H1 (cell line): Measurements from ENCODE around the gene OSBPL5. TPM values are rescaled to one million over a fixed set of nuclear protein-coding genes. Genes with fewer than 3 reads are reported as not detected.

Source experiments
- CTCF ChIA-PET: fragments of 300-600 bp; sonication (Branson Sonifier 250); formaldehyde crosslinking; loops from one replicate; lab custom pipeline; 2021; ENCODE audit not compliant: partially characterized antibody; lab: Charles Lee
- POLR2A ChIA-PET: fragments of 300-600 bp; sonication (Branson Sonifier 250); formaldehyde crosslinking; loops from one replicate; lab custom pipeline; 2021; ENCODE audit warnings: inconsistent platforms; ENCODE audit not compliant: partially characterized antibody; lab: Charles Lee
- DNase-seq, 2 experiments: peaks; one replicate each; pipeline versions ENCODE4 v3.0.0 to v3.0.0-alpha.2; 2010 to 2022; ENCODE audit warnings: low spot score in 2 of 2, low read depth in 1 of 2, mixed read lengths in 1 of 2
- FAIRE-seq: peaks from 2 replicates; lab custom pipeline; 2011; peaks lifted over from hg19 to GRCh38; lab: Jason Lieb, UNC
- H2AFZ ChIP-seq: 2 replicates; pipeline ENCODE4 v1.8.1; 2012; ENCODE audit warnings: low read length, inconsistent platforms
- H2AK5ac ChIP-seq: 2 replicates; pipeline ENCODE4 v1.6.1; 2013; ENCODE audit warnings: low read depth, low read length
- H2BK120ac ChIP-seq: replicated peaks from 2 replicates; pipeline ENCODE3; 2013; ENCODE audit warnings: low read depth, low read length, inconsistent platforms
- H2BK12ac ChIP-seq: 2 replicates; pipeline ENCODE4 v1.6.1; 2013; ENCODE audit warnings: low read depth, low read length
- H2BK15ac ChIP-seq: 2 replicates; pipeline ENCODE4 v1.6.1; 2013; ENCODE audit warnings: low read length
- H2BK20ac ChIP-seq: 2 replicates; pipeline ENCODE4 v1.6.1; 2013; ENCODE audit warnings: low read length
- H2BK5ac ChIP-seq: 2 replicates; pipeline ENCODE4 v1.6.1; 2013; ENCODE audit warnings: low read depth, low read length
- H3K14ac ChIP-seq: 2 replicates; pipeline ENCODE4 v1.6.1; 2013; ENCODE audit warnings: inconsistent platforms; ENCODE audit not compliant: insufficient read length
- H3K18ac ChIP-seq: 2 replicates; pipeline ENCODE4 v1.6.1; 2013; ENCODE audit warnings: low read length; ENCODE audit errors: extremely low read depth
- H3K23ac ChIP-seq: 2 replicates; pipeline ENCODE4 v1.6.1; 2013; ENCODE audit warnings: inconsistent platforms; ENCODE audit not compliant: insufficient read length
- H3K23me2 ChIP-seq: 2 replicates; pipeline ENCODE4 v1.6.1; 2013; ENCODE audit warnings: low read depth, low read length
- H3K27ac ChIP-seq: 2 replicates; pipeline ENCODE4 v1.6.1; 2011; ENCODE audit warnings: low read depth, low read length, inconsistent platforms
- H3K27me3 ChIP-seq, 4 experiments: replicated peaks in 1 of 4; 1 replicate in 1 of 4; 2 replicates in 3 of 4; pipeline versions ENCODE4 v1.6.1 to v1.8.1; 2011 to 2013; ENCODE audit warnings: low read length in 3 of 4, mild to moderate bottlenecking in 3 of 4, inconsistent platforms in 2 of 4, mixed read lengths in 2 of 4, moderate library complexity in 1 of 4; ENCODE audit not compliant: control insufficient read depth in 3 of 4, insufficient read depth in 3 of 4; ENCODE audit errors: extremely low read depth in 1 of 4
- H3K36me3 ChIP-seq, 4 experiments: 2 replicates each; pipeline versions ENCODE4 v1.6.1 to v1.8.1; 2011 to 2013; ENCODE audit warnings: mild to moderate bottlenecking in 4 of 4, low read length in 3 of 4, moderate library complexity in 2 of 4, control low read depth in 1 of 4, inconsistent platforms in 1 of 4; ENCODE audit not compliant: insufficient read depth in 4 of 4, control insufficient read depth in 2 of 4
- H3K4ac ChIP-seq: replicated peaks from 2 replicates; pipeline ENCODE3; 2013; ENCODE audit warnings: low read length, low read depth, mixed read lengths, inconsistent platforms; ENCODE audit not compliant: insufficient read length
- H3K4me1 ChIP-seq, 4 experiments: replicated peaks in 1 of 4; 1 replicate in 1 of 4; 2 replicates in 3 of 4; pipeline versions ENCODE4 v1.6.1 to v1.8.1; 2011 to 2013; ENCODE audit warnings: low read length in 3 of 4, inconsistent platforms in 2 of 4, mixed read lengths in 1 of 4; ENCODE audit not compliant: insufficient read depth in 4 of 4, control insufficient read depth in 3 of 4
- H3K4me2 ChIP-seq, 2 experiments: 2 replicates each; pipeline versions ENCODE4 v1.6.1 to v1.8.1; 2011 to 2013; ENCODE audit warnings: low read depth in 2 of 2, low read length in 2 of 2, control low read depth in 1 of 2, inconsistent platforms in 1 of 2, mild to moderate bottlenecking in 1 of 2; ENCODE audit not compliant: insufficient read depth in 1 of 2
- H3K4me3 ChIP-seq, 4 experiments: fragments of 200-600, 300-600 bp in 1 of 4; sonication (generic), shearing (Covaris generic), sonication (Bioruptor Twin) in 1 of 4; 2 replicates each; pipeline versions ENCODE4 v1.5.1 to v1.8.1; 2011 to 2016; ENCODE audit warnings: low read length in 4 of 4, low read depth in 3 of 4, control low read depth in 2 of 4, inconsistent platforms in 2 of 4, mild to moderate bottlenecking in 2 of 4, mixed read lengths in 1 of 4, moderate library complexity in 1 of 4; ENCODE audit not compliant: insufficient read depth in 2 of 4; ENCODE audit errors: extremely low read depth in 1 of 4
- H3K56ac ChIP-seq: replicated peaks from 2 replicates; pipeline ENCODE3; 2013; ENCODE audit warnings: low read depth, mild to moderate bottlenecking, mixed read lengths, low read length, inconsistent platforms; ENCODE audit not compliant: insufficient read length
- H3K79me1 ChIP-seq: 2 replicates; pipeline ENCODE4 v1.6.1; 2013; ENCODE audit warnings: low read depth, low read length, control low read depth
- H3K79me2 ChIP-seq, 2 experiments: 2 replicates each; pipeline versions ENCODE4 v1.6.1 to v1.8.1; 2012 to 2013; ENCODE audit warnings: low read length in 2 of 2, mild to moderate bottlenecking in 2 of 2, inconsistent platforms in 1 of 2; ENCODE audit not compliant: insufficient read depth in 2 of 2, control insufficient read depth in 1 of 2
- H3K9ac ChIP-seq, 4 experiments: replicated peaks in 1 of 4; 1 replicate in 1 of 4; 2 replicates in 3 of 4; pipeline versions ENCODE4 v1.6.1 to v1.8.1; 2011 to 2013; ENCODE audit warnings: low read depth in 3 of 4, low read length in 3 of 4, control low read depth in 2 of 4, mild to moderate bottlenecking in 2 of 4, moderate library complexity in 2 of 4, inconsistent platforms in 1 of 4; ENCODE audit errors: extremely low read depth in 1 of 4
- H3K9me3 ChIP-seq, 2 experiments: 2 replicates each; pipeline versions ENCODE4 v1.6.1 to v1.8.1; 2012 to 2013; ENCODE audit warnings: mild to moderate bottlenecking in 2 of 2, moderate library complexity in 2 of 2, control low read depth in 1 of 2, inconsistent platforms in 1 of 2, low read depth in 1 of 2, low read length in 1 of 2, mixed read lengths in 1 of 2; ENCODE audit not compliant: insufficient read depth in 2 of 2
- H4K20me1 ChIP-seq, 2 experiments: replicated peaks in 1 of 2; 2 replicates each; pipeline versions ENCODE3 to v1.8.1; 2011 to 2013; ENCODE audit warnings: inconsistent platforms in 2 of 2, low read length in 2 of 2, mild to moderate bottlenecking in 1 of 2; ENCODE audit not compliant: insufficient read depth in 2 of 2, control insufficient read depth in 1 of 2
- H4K5ac ChIP-seq: 2 replicates; pipeline ENCODE4 v1.6.1; 2013; ENCODE audit warnings: low read length, low read depth, mixed read lengths, inconsistent platforms; ENCODE audit not compliant: insufficient read length
- H4K8ac ChIP-seq: 2 replicates; pipeline ENCODE4 v1.8.0; 2013; ENCODE audit warnings: mild to moderate bottlenecking, moderate library complexity, low read length, inconsistent platforms; ENCODE audit not compliant: insufficient read depth; ENCODE audit errors: extremely low read depth
- H4K91ac ChIP-seq: replicated peaks from 2 replicates; pipeline ENCODE3; 2013; ENCODE audit warnings: low read length, mixed read lengths, inconsistent platforms; ENCODE audit not compliant: insufficient read length
- BRCA1 ChIP-seq: IDR thresholded peaks from 2 replicates; pipeline ENCODE4 v1.6.1; 2012; ENCODE audit warnings: low read depth, low read length, improper control_type of control experiment
- CBX5 ChIP-seq: fragments of 300-800, 300-1000 bp; sonication (generic); IDR thresholded peaks from 2 replicates; pipeline ENCODE4 v1.7.1; 2016; ENCODE audit warnings: antibody characterized with exemption, low read length, low read depth
- CREB1 ChIP-seq: IDR thresholded peaks from 2 replicates; pipeline ENCODE4 v1.6.1; 2012; ENCODE audit warnings: inconsistent platforms
- EZH2 ChIP-seq: fragments of 200-600 bp; sonication (generic); IDR thresholded peaks from 2 replicates; pipeline ENCODE4 v1.7.1; 2012; ENCODE audit warnings: low read depth, mild to moderate bottlenecking, moderate library complexity, low read length, inconsistent platforms; ENCODE audit not compliant: severe bottlenecking
- FOSL1 ChIP-seq: IDR thresholded peaks from 2 replicates; pipeline ENCODE4 v1.6.1; 2011; ENCODE audit warnings: mild to moderate bottlenecking, low read depth, low read length, moderate library complexity; ENCODE audit not compliant: insufficient read depth
- HDAC2 ChIP-seq, 2 experiments: fragments of 300-600 bp in 1 of 2; sonication (generic) in 1 of 2; IDR thresholded peaks; 2 replicates each; pipeline ENCODE4 v1.6.1; 2011 to 2012; ENCODE audit warnings: low read depth in 2 of 2, low read length in 2 of 2, mild to moderate bottlenecking in 2 of 2, moderate library complexity in 2 of 2, borderline replicate concordance in 1 of 2, inconsistent platforms in 1 of 2
- KDM5A ChIP-seq: fragments of 200-600 bp; IDR thresholded peaks from 2 replicates; pipeline ENCODE4 v1.7.1; 2012; ENCODE audit warnings: mild to moderate bottlenecking, low read length, inconsistent platforms, mixed read lengths
- MAFK ChIP-seq: IDR thresholded peaks from 2 replicates; pipeline ENCODE4 v1.6.1; 2012; ENCODE audit warnings: low read depth, mild to moderate bottlenecking, improper control_type of control experiment, low read length
- POLR2AphosphoS5 ChIP-seq: IDR thresholded peaks from 2 replicates; pipeline ENCODE4 v1.6.1; 2011; ENCODE audit warnings: low read depth, low read length
- POU5F1 ChIP-seq: IDR thresholded peaks from 2 replicates; pipeline ENCODE4 v1.6.1; 2011; ENCODE audit warnings: low read depth, mild to moderate bottlenecking, low read length, moderate library complexity
- SIX5 ChIP-seq: IDR thresholded peaks from 2 replicates; pipeline ENCODE4 v1.6.1; 2011; ENCODE audit warnings: mild to moderate bottlenecking, low read depth, low read length
- SP2 ChIP-seq: IDR thresholded peaks from 2 replicates; pipeline ENCODE4 v1.6.1; 2012; ENCODE audit warnings: mild to moderate bottlenecking, low read length, inconsistent platforms
- WGBS, 2 experiments: shearing (Covaris generic) in 1 of 2; methylation state at CpG; one replicate each; pipeline versions ENCODE4 v1.1.6 to v1.1.7; 2013 to 2015; ENCODE audit warnings: low lambda C conversion rate in 2 of 2, mixed read lengths in 2 of 2, inconsistent platforms in 1 of 2, low coverage in 1 of 2, missing lambda C conversion rate in 1 of 2; ENCODE audit not compliant: insufficient replicate concordance in 2 of 2, insufficient coverage in 1 of 2, insufficient read length in 1 of 2; ENCODE audit errors: extremely low coverage in 1 of 2, missing lambda C conversion rate in 1 of 2; 5-methylcytosine and 5-hydroxymethylcytosine counted together
- polyA plus RNA-seq, 7 experiments: library from polyadenylated mRNA; depleted of rRNA in 3 of 7; stranded (reverse) in 5 of 7; unstranded in 2 of 7; fragments of >200 nt in 5 of 7; fragments of 200-250 nt in 2 of 7; gene quantifications; 1 replicate in 5 of 7; 2 replicates in 1 of 7; 4 replicates in 1 of 7; pipeline versions ENCODE4 v1.2.1 to v1.2.3, GENCODE V29; 2011 to 2013; ENCODE audit warnings: missing spikeins in 2 of 7, mixed read lengths in 2 of 7
- total RNA-seq: library from RNA; stranded (reverse); fragmentation: NEBNext Ultra II Directional; extraction: Animal tissue kit (Norgen Biotek cat#: 25700); gene quantifications from 2 replicates; pipeline ENCODE4 v1.2.1, GENCODE V29; 2021

The OSBPL5 gene
- total and polyA plus RNA-seq, 2 of the 8 experiments (the other 6 are each of a cell fraction or from before 2014, with no cell fraction given) = 3.4 to 9.9 TPM

- POLR2A ChIA-PET = interaction anchor here (0.7 to 1.7 kb wide), 6 partner anchors 10 to 321 kb away, joined by 3 to 8 read pairs (median 4); no protein-coding TSS in a partner anchor
- WGBS, 2 experiments = 89% methylated on average over 10 of the region's 11 CpGs; no CpG with 5 or more reads in 1 of the 2 experiments
- TF ChIP-seq KDM5A (no peak), SIX5 (no peak), CREB1 (no peak), POU5F1 (no peak), SP2 (no peak), CBX5 (no peak), BRCA1 (no peak), EZH2 (no peak), MAFK (no peak), FOSL1 (no peak), HDAC2 (IDR thresholded peaks at IDR 0.05; ENCODE audit: borderline replicate concordance in 1 of 2, low read depth in 2 of 2, low read length in 2 of 2) (no peak), POLR2AphosphoS5 (no peak)
Measured at GRCh38 chr11:3060436-3061025, 104.6 kb downstream of the OSBPL5 start.

More at GRCh38 chr11:3060436-3061025, 104.6 kb downstream of the OSBPL5 start:
- H4K8ac ChIP-seq = peak overlapping the region; percentile 35; the same call in 1 of the 2 replicates
- no peak overlapping the region for H3K14ac ChIP-seq
- peaks cover 9 to 13% of the 10 kb centered on the region in 2 experiments for H3K79me2 ChIP-seq
- H2AFZ ChIP-seq = no peak overlapping the region
- no peak overlapping the region for H3K9ac ChIP-seq
- no peak overlapping the region for H2BK15ac ChIP-seq
- no peak overlapping the region for H4K91ac ChIP-seq
- no peak overlapping the region for H3K4me3 ChIP-seq
- FAIRE-seq (no peak), DNase-seq (no peak)
- H3K23me2 ChIP-seq = peaks cover 6% of the 10 kb centered on the region; the same call in 1 of the 2 replicates
- no peak overlapping the region for H3K56ac ChIP-seq
- H3K36me3 ChIP-seq = no peaks in the 10 kb centered on the region
- H3K79me1 ChIP-seq = peaks cover 3% of the 10 kb centered on the region; the same call in 1 of the 2 replicates
- no peaks in the 10 kb centered on the region for H3K27me3 ChIP-seq
- H2BK120ac ChIP-seq = no peak overlapping the region
- CTCF ChIA-PET = interaction anchor here (0.8 to 3.8 kb wide), 6 partner anchors 12 to 31 kb away, joined by 3 to 29 read pairs (median 4); no protein-coding TSS in a partner anchor
- H2BK12ac ChIP-seq = 0 out of 2 replicates have a peak overlapping the region, but pooled peaks have one; percentile 39
- no peak overlapping the region for H3K18ac ChIP-seq
- H2AK5ac ChIP-seq = no peak overlapping the region
- no peak overlapping the region for H3K4ac ChIP-seq
- H3K9me3 ChIP-seq = peaks cover 11% of the 10 kb centered on the region in 2 experiments
- no peak overlapping the region for H2BK5ac ChIP-seq
- H3K4me2 ChIP-seq = no peak overlapping the region
- H2BK20ac ChIP-seq = no peak overlapping the region
- H3K23ac ChIP-seq = no peak overlapping the region
- no peak overlapping the region for H3K27ac ChIP-seq
- peaks cover 3 to 12% (median 6%) of the 10 kb centered on the region in 4 experiments for H3K4me1 ChIP-seq
- no peak overlapping the region for H4K5ac ChIP-seq
- H4K20me1 ChIP-seq = peaks cover 4 to 7% of the 10 kb centered on the region in 2 experiments
